Left lobe of liver (tissue), 2 donors: ENCODE measurements around the gene ODAD2. TPM values are rescaled to one million over a fixed set of nuclear protein-coding genes. Genes with fewer than 3 reads are reported as not detected.
"Not testable (repeated sequence)": the region's sequence is repeated elsewhere in the genome, so short reads cannot be mapped to it uniquely, and the experiment has no call there.

Experiments used
- ATAC-seq: fragments of 200-7000 bp; cut with Tn5 transposase; one replicate; pipeline ENCODE4 v1.9.1; 2020; ENCODE audit warnings: mild to moderate bottlenecking, moderate library complexity
- DNase-seq: peaks from one replicate; pipeline ENCODE4 v3.0.0-alpha.2; 2020; ENCODE audit warnings: low spot score
- total RNA-seq: library from RNA; stranded (reverse); gene quantifications from one replicate; pipeline ENCODE4 v1.2.1, GENCODE V29; 2021
- donor health status: DM: no; HTN: no; CAD: no; lungs with moderate emphysema.
- donor health status: DM: no; HTN: yes; CAD: no.

The ODAD2 gene
- total RNA-seq, 1 donor from 2014 or later, result 0.28 TPM

GRCh38 chr10:27981744-27982143 is 17.1 kb downstream of the ODAD2 start:
- DNase-seq (no peak), ATAC-seq (no peak)

GRCh38 chr10:27970795-27971194 is 28.1 kb downstream of the ODAD2 start:
- ATAC-seq, DNase-seq: not testable (repeated sequence)

GRCh38 chr10:27969931-27970330 is 28.9 kb downstream of the ODAD2 start:
- ATAC-seq, DNase-seq: not testable (repeated sequence)

GRCh38 chr10:27959093-27959715 is 39.7 kb downstream of the ODAD2 start:
- ATAC-seq (no peak), DNase-seq (no peak)

GRCh38 chr10:27958383-27958782 is 40.5 kb downstream of the ODAD2 start:
- DNase-seq, ATAC-seq: not testable (repeated sequence)

GRCh38 chr10:27950242-27950564 is 48.7 kb downstream of the ODAD2 start:
- ATAC-seq (no peak), DNase-seq (no peak)

- DNase-seq, result no peak
- no peak for ATAC-seq
These were observed 49.2 kb downstream of the ODAD2 start for GRCh38 chr10:27949528-27950241.

GRCh38 chr10:27948186-27948585 is 50.7 kb downstream of the ODAD2 start:
- DNase-seq (no peak), ATAC-seq (no peak)

GRCh38 chr10:27947540-27947939 is 51.3 kb downstream of the ODAD2 start:
- no peak for ATAC-seq
- no peak for DNase-seq

- ATAC-seq, result no peak
- DNase-seq, result no peak
These were observed 54.9 kb downstream of the ODAD2 start for GRCh38 chr10:27944005-27944404.

GRCh38 chr10:27914888-27915287 is 84.0 kb downstream of the ODAD2 start:
- DNase-seq, result no peak
- ATAC-seq, result no peak

- no peak for DNase-seq
- no peak for ATAC-seq
These were observed 86.6 kb downstream of the ODAD2 start for GRCh38 chr10:27912231-27912630.

- ATAC-seq (no peak), DNase-seq (no peak)
These were observed 87.3 kb downstream of the ODAD2 start for GRCh38 chr10:27911539-27911938.

GRCh38 chr10:27911011-27911410 is 87.9 kb downstream of the ODAD2 start:
- DNase-seq (no peak), ATAC-seq (no peak)

- no peak for ATAC-seq
- DNase-seq, result no peak
These were observed 90.6 kb downstream of the ODAD2 start for GRCh38 chr10:27908231-27908630.

- ATAC-seq, result peak; percentile 65
- peak; percentile 46 for DNase-seq
These were observed 99.4 kb downstream of the ODAD2 start for GRCh38 chr10:27899485-27899884.

- ATAC-seq (peak; percentile 18), DNase-seq (no peak)
These were observed 99.8 kb downstream of the ODAD2 start for GRCh38 chr10:27899058-27899457.

- DNase-seq (no peak), ATAC-seq (no peak)
These were observed 105.4 kb downstream of the ODAD2 start for GRCh38 chr10:27893358-27893954.

GRCh38 chr10:27890971-27891370 is 107.9 kb downstream of the ODAD2 start:
- ATAC-seq (no peak), DNase-seq (no peak)

GRCh38 chr10:27889518-27889917 is 109.4 kb downstream of the ODAD2 start:
- ATAC-seq (no peak), DNase-seq (no peak)

- no peak for ATAC-seq
- no peak for DNase-seq
These were observed 114.7 kb downstream of the ODAD2 start for GRCh38 chr10:27884185-27884641.

- ATAC-seq (no peak), DNase-seq (no peak)
These were observed 120.6 kb downstream of the ODAD2 start for GRCh38 chr10:27878281-27878680.
